GM12872 (cell line): ENCODE data around the gene CDK8.

ENCODE experiments used
- CTCF ChIP-seq: IDR thresholded peaks from 3 replicates; pipeline ENCODE4 v1.5.1; 2011; ENCODE audit warnings: low read depth, mild to moderate bottlenecking, low read length, moderate library complexity; ENCODE audit not compliant: insufficient read depth

Gene CDK8

GRCh38 chr13:26342898-26343297 lies 89.0 kb downstream of the CDK8 start:
- no peak for TF ChIP-seq CTCF

GRCh38 chr13:26343816-26344215 lies 89.9 kb downstream of the CDK8 start:
- no peak for TF ChIP-seq CTCF

- no peak for TF ChIP-seq CTCF
Measured at GRCh38 chr13:26344980-26345379, 91.1 kb downstream of the CDK8 start.

GRCh38 chr13:26348966-26349365 lies 95.0 kb downstream of the CDK8 start:
- TF ChIP-seq CTCF: no peak

- TF ChIP-seq CTCF: no peak
Measured at GRCh38 chr13:26362261-26362660, 108.3 kb downstream of the CDK8 start.

GRCh38 chr13:26370553-26370952 lies 116.6 kb downstream of the CDK8 start:
- no peak for TF ChIP-seq CTCF

GRCh38 chr13:26372747-26373146 lies 118.8 kb downstream of the CDK8 start:
- no peak for TF ChIP-seq CTCF

GRCh38 chr13:26376430-26376829 lies 122.5 kb downstream of the CDK8 start:
- TF ChIP-seq CTCF: no peak
